Measurements from ENCODE around the gene CAMK1D.

The CAMK1D gene

DNA sequence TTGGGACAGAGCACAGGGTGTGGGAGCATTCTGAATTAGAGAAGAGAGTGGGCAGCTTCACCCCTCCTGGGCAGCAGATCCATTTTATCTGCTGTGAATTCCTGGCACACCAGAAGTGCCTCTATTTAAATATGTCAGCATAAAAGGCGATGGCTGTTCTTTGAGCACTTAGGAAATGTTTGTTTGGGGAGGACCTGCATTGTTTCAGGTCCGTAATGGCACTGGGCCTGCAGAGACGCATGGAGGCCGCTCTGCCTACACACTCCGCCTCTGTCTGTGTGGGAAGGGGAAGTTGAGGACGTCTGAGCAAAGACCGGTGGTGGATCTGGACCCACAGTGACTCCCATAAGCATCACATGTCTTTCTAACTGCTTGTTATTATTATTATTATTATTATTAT is 253.2 kb downstream of the CAMK1D start:
- no peak for DNase-seq

DNA sequence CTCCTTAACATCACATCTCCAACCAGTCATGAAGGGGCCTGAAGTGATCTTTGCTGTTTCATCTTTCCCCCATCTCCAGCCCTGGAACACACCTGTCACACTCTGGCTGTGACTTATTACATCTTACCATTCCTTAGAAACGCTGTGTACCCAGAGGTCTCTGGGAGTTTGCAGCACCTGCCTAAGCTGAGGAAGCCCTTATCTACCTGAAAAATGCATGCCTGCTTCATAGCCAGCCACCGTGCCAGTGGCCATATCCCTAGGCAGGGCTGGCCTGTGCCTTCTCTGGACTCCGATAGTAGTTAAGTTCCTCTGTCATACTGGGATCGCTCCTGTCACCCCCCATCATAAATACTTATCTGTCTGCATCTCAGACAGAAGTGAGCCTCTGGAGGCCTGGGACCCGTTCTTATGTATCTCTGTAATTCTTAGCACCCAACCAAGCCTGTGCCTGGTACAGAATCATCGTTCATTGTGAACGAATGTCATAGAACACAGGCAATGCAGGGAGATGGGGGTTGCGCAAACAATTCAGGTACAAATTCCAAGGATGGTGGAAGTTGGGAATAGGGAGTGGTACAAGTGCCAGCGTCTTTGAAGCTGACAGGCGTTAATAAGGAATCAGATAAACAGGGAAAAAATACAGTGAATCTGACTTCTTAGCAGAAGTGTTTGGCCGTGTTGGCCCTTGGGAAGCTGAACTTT is 254.6 kb downstream of the CAMK1D start:
- no peak for DNase-seq

DNA sequence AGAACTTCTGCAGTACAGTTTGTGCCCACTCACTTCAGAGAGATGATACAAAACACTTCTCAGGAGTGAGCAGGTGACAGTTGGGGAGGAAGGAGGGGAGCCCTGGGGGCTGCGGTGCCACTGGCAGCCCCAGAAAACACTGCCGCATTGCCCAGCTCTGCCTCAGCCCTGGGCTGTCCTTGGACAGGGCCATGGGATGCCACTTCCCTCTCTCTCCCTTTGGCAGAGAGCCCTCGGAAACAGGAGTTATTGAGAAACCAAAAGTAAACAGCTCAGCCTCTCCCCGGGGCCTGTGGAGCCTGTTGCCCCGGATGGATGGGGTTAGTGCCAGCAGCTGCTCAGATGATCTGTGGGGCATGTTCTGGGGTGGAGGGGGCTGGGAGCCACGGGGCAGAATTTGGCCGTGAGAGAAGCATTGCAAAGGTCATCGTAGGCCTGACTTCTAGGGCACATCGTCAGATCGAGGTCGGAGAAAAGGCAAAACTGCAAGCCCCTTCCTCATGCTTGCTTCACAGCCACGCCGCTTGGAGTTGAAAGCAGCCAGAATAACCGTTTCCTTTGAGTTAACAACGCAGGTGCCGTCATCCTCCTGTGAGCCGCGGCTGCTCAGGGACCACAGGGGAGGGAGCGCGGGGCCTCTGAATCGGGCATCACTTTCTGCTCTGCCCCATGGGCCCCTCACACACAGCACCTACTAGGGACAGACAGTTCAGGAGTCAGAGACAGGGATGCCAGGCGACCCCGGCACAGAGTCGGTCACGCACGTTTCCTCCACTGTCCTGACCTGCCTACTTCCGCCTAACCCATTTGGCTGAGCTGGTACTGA is 256.4 kb downstream of the CAMK1D start:
- peak; percentile 63 for DNase-seq

DNA sequence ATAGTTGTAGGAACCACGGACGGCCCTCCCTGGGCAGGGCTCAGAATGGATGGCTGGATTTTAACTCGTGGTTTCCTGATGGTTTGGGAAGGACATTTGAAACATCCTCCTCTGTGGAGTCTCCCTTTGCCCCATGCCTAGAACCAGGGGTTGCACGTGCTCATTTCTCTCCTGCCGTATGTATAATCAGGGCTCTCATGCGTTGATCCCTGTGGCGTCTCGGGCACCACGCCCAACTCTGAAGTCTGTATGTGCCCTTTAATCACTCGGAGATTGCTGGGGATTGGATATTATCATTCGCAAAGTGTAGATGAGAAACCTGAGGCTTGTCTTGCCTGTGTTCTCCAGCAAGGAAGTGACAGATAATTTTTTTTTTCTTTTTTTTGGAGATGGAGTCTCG is 257.1 kb downstream of the CAMK1D start:
- peak; percentile 8 for DNase-seq

DNA sequence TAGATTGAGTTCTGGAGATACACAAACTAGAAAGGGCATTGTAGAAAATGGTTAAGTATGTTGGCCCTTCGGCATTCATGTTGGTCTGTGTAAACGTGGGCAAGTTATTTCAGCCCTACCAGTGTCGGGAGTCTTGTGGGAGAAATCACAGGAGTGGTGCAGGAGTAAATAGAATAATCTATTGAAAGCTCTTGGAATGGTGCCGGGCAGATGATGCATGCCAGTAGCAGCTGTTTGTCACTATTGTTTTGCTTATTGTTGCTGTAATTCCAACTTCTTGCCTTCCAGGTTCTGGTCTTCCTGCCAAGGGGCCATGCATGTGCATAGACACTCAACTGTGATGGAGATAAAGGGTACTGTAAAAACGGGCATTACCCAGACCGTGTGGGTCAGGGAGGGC is 259.4 kb downstream of the CAMK1D start:
- DNase-seq = no peak

DNA sequence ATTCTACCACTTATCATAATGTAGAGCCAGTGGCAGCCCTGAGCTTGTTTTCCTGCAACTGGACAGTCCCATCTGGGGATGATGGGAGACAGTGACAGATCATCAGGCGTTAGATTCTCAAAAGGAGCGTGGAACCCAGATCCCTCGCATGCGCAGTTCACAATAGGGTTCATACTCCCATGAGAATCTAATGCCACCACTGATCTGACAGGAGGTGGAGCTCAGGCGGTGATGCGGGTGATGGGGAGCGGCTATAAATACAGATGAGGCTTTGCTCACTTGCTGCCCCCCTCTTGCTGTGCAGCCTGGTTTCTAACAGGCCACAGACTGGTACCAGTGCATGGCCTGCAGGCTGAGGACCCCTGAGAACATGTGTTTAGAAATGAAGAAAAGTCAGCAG is 260.1 kb downstream of the CAMK1D start:
- DNase-seq = no peak

DNA sequence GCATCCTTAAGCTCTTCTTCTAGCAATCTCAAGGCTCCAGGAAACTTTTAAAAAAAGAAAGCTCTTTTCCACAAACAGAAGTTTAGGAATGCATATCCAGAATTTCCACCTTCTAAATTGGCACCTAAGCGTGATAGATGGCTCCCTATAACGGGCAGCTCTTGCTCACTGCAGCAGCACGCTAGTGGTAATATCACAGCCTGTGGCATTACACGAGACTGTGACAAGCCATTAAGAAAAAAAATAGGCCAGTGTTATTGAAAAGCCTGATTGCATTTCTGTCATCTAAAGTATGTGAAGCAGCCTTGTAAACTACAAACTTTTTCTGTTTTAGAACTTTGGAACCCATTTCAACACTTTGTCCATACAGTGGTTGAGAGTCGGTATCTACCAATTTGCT is 263.8 kb downstream of the CAMK1D start:
- DNase-seq = no peak

DNA sequence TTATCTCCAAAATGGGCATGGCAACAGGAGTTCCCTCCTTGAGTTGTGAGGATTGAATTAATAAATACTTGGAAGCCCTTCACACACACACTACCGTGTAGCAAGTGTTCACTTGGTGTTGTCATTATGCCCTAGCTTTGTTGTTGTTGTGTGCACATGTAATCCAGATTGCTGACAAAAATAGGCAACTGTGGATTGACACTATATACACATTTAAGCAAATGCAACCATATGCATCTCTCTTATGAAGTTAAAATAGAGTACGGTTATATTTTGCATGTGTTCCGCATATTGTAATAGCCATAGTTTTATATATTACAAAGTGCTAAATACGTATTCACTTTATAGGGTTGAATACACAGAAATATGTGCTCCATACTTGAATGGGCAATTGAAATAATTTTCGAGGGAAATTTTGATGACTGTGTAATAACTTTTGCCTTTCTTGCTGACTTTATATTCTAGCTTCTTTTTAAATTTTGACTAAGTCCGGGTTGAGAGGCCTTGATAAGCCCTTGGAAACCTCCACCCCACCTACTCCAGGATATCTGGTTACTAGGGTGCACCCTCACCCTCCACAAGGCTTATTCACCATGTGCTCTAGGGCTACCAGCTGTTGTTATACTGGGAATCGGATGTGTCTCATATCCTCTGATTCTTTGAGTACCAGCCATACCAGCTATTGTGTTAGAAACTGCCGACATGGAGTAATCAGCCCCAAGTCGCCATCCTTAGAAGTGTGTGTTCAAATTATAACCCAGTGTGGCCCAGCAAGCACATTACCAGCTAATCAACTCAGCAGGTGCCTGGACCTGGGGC is 265.0 kb downstream of the CAMK1D start:
- DNase-seq = no peak

DNA sequence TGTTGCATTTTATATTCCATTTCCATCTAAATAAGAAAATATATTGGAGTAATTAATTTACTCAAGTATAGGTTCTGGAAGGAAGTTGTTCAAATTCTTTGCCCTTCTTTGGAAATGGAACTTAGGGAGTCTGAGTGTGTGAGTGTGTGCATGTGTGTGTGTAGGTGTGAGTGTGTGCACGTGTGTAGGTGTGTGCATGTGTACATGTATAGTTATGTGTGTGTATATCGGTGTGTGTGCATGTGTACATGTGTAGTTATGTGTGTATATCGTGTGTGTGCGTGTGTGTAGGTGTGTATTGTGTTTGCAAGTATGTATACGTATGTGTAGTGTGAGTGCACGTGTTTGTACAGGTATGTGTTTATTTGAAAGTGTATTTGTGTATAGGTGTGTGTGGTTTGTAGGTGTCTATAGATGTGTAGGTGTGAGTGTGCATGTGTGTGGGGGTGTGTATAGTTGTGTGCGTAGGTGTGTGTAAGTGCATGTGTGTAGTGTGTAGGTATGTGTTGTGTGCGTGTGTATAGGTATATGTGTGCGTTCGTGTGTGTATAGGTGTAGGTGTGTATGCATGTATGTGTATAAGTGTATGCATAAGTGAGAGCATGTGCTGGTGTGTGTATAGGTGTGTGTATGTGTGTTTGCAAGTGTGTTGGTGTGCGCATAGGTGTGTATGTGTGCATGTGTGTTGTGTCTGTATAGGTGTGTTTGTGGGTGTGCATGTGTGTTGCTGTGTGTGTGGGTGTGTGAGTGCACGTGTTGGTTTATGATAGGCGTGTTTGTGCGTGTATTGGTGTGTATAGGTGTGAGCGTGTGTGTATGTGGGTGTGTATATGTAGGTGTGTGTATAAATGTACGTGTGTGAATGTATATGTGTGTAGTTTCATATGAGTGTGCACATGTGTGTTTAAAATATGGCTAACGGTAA is 266.2 kb downstream of the CAMK1D start:
- DNase-seq = no peak

DNA sequence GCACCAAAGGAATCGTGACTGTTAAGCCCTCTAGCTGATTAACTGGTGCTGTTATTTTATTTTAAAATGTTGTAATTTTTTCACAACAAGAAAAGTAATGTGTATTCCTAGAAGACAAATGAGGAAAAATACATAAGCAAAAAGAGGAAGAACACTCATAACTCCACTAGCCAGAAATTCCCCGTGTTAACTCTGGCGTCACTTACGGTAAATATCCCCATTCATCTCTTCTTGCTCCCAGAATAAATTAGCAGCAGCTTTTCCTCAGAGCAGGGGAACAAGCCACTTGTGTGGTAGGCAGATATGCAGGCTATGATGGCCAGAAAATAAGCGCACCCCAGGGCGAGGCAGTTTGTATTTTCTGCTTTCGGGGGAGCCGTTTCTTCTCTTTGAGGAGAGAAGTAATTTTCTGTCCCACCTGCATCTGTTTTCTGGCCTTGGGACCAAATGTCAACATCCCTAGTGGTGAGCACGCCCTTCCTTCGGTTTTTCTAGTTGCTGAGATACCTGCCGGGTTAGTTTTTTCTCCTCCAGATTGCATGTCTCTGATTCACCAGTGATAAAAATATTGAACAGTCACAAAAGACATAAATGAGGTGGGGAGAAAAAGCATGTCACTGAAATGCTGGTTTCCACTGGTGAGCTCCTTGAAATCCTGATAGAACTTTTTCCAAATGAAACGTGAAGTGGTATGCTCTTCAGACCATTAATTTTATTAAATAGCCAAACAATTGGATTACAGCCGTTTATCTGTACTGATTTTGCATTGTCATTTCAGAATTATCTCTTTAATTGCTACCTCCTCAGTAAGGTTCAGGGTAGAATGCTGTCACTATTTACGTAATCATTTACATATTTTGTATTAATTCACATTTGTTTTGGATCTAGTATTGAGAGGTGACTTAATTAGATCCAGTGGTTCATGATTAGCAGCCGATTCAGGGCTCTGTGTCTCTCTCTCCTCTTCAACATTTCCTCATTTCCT is 268.1 kb downstream of the CAMK1D start:
- no peak for DNase-seq

DNA sequence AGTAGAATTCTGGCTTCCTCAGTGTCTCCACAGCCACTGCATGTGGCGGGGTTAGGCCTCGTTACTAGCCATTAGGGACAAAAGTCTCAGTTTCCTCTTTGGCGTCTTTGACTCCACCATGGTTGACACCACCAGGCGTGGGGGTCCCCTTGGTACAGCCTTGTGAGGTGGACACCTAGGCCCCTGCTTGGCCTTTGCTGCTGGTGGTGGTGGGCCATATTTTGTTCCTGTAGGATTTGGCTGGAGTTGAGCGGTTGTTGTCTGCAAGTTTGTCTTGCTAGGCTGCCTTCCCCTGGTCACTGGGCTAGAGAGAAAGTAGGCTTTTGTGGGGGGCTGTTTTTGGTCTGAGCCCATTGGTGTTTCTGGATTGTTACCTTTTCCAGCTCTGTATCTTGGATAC is 272.7 kb downstream of the CAMK1D start:
- no peak for DNase-seq

DNA sequence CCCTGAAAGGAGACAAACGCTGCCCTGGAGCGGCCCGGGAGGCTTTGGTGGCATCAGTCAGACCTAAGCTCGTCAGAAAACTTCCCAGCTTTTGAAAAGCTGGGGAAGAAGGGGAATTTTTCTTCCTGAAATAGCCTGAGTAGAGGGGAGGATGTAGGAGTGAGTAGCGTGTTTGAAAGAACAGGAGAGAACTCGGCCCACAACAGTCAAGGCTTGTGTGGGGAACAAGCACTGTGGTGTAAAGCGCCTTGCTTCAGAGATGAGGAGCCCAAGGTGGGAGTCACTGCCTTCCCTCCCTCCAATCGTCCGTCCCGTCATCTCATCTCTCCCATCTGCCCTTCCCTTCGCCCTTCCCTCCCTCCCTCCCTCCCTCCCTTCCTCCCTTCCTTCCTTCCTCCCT is 273.3 kb downstream of the CAMK1D start:
- DNase-seq = no peak

DNA sequence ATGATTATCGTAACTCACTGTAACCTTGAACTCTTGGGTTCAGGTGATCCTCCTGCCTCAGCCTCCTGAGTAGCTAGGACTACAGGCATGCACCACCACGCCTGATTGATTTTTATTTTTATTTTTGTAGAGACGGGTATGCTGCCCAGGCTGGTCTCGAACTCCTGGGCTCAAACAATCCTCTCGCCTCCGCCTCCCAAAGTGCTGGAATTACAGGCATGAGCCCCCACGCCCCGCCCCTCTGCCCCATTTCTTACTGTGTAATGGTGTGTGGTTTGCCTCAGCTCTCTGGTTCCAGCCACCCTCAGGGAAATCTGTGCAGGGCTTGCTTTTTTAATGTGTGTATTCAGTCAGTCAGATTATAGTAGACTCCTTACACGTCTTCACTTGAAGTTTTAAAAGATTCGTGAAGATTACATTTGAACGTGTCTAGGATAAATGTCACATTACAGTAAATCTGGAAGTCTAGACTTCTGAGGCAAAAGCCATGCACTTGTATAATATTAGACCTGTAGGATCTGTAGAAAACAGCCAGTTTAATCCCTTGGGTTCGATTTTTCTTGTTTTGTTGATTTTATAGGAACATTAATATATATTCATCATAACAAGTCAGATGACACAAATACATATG is 276.2 kb downstream of the CAMK1D start:
- DNase-seq = no peak

DNA sequence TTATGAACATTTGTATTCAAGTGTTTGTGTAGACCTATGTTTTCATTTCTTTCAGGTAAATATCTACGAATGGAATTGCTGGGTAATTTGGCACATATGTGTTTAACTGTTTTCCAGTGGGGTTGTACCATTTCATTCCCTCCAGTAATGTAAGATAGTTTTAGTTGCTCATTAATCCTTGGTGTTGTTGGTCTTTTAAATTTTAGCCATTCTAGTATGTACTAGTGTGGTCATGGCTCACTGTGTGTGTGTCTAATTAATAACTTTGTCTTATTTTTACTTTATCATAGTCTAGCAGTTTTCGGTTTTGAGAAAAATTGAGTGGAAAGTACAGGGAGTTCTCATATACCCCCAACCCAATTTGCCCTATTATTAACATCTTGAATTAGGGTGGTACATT is 278.8 kb downstream of the CAMK1D start:
- DNase-seq = no peak

DNA sequence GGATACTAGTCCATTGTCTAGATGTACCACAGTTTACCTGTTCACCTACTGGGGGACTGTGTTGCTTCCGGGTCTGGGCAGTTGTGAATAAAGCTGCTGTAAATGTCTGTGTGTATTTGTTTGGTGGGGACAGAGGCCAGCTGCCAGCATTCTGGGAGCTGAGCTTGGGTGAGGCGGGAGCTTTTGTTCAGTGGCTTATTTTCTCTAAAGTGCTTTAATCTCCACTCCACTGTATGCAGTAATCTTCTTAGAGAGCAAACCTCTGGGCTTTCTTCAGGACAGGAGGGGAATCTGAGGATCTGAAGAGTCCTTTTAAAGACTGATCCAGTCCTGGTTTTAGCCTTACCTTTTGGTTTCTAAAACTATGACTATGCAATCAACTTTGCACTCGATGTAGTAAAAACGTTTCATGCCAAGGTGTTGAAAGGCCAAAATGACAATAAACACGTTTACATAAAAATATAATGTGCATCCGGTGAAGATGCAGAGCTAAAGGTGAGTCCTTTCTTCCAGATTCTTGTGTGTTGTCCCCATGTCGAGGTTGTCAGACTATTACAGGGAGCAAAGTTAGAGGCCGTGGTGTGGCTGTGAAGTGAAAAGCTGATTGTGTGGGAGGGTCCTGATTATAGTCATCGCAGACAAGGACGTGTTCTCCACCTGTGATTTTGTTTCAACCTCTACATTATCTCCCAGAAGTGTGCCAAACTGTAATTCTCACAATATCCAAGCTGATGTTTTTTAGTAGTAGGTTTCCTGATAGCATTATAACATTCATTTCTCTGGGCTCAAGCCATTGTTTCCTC is 279.8 kb downstream of the CAMK1D start:
- peak; percentile 57 for DNase-seq

DNA sequence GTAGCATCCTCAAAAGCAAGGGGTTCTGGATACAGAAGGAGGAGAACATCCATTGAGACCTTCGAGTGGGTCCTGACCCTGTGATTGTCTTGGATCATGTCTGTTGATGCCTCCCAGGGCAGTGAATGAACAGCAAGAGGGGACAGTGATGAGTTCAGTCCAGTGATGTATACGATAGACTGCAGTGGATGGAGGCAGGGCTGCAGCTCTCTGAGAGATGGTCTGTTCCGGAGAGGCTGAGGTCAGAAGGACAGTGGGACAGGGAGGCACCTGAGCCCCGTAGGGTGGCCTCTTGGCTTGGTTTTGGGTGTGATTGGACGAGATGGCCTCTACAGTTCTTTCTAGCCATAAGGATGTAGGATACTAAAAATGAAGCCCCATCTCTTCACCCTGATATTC is 280.4 kb downstream of the CAMK1D start:
- no peak for DNase-seq

DNA sequence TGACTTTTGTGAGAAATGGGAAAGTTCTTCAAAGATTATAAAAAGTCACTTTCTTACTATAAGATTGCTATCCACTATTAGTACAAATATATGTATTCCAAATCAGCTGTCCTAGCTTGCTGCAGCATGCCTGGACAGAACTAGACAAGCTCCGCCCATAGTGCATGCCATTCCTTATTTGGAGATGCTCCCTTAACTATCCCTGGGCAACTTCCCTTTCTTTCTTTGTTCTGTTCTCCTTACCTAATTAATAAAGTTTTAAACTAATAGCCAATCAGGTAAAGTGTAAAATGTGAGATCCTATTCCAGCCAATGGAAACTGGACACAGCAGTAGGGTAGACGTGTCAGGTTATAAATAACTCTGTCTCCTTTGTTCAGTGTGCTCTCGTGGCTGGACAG is 281.9 kb downstream of the CAMK1D start:
- no peak for DNase-seq

DNA sequence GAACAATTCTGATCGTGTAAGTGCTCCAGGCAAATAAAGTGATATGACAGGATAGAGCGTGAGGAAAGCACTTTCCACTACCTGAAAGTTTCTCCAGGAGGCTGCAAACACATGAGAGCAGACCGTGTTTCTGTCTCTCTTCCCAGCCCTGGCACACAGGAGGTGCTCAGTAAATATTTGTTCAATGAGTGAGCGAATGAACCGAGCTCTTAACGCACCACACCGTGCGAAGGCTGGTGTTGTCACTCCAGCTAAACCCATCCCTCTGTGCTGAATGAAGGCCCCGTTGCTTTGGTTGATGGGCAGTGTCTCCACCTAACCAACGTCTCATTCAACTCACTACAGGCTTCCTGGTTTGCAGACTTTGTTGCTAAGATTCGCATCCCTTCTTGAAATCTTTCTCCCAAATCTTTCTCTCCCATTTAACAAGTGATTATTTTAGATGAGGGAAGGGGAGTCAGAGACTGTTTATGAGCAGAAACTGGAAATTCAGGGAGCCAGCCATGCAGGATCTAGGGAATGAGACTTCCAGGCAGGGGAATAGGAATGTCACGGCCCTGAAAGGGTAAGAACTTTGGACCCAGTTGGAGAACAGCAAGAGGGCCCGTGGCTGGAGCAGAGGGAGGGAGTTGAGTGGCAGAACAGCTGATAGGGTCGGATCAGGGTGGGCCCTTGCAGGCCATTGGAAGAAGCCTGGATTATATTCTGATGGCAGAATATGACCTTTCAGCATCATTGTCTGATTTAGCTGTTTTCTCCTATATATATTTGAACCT is 282.6 kb downstream of the CAMK1D start:
- DNase-seq = no peak
